Activated CD4-positive, alpha-beta T cell treated with anti-CD3 and anti-CD28 coated beads, Interleukin-2, amount 50 U/mL, for 24 hours (primary cell): Measurements from ENCODE around the gene DERL3.

Experiments
- DNase-seq, 2 donors: peaks; one replicate each; pipeline ENCODE4 v3.0.0-alpha.2; 2020; ENCODE audit warnings: low read depth in 1 of 2, low spot score in 1 of 2

The DERL3 gene

GRCh38 chr22:23832226-23833016, 6.4 kb downstream of the DERL3 start:
- no peak for DNase-seq

GRCh38 chr22:23831781-23832180, 7.0 kb downstream of the DERL3 start:
- no peak for DNase-seq

- no peak for DNase-seq
Observed at GRCh38 chr22:23831261-23831660, 7.5 kb downstream of the DERL3 start.

- no peak for DNase-seq
Observed at GRCh38 chr22:23829845-23830372, 8.9 kb downstream of the DERL3 start.

- DNase-seq, result no peak
Observed at GRCh38 chr22:23828800-23829680, 9.8 kb downstream of the DERL3 start.

- no peak for DNase-seq
Observed at GRCh38 chr22:23827351-23827995, 11.3 kb downstream of the DERL3 start.

- no peak for DNase-seq
Observed at GRCh38 chr22:23826510-23827350, 12.1 kb downstream of the DERL3 start.

- no peak for DNase-seq
Observed at GRCh38 chr22:23825246-23825905, 13.4 kb downstream of the DERL3 start.

GRCh38 chr22:23824476-23825245, 14.1 kb downstream of the DERL3 start:
- no peak for DNase-seq

- DNase-seq, result no peak
Observed at GRCh38 chr22:23823331-23823791, 15.4 kb downstream of the DERL3 start.

GRCh38 chr22:23822101-23822671, 16.6 kb downstream of the DERL3 start:
- no peak for DNase-seq

- no peak for DNase-seq
Observed at GRCh38 chr22:23820748-23821211, 18.0 kb downstream of the DERL3 start.

- DNase-seq, result no peak
Observed at GRCh38 chr22:23818541-23818940, 20.3 kb downstream of the DERL3 start.

- no peak for DNase-seq
Observed at GRCh38 chr22:23817146-23817545, 21.7 kb downstream of the DERL3 start.

GRCh38 chr22:23816156-23816976, 22.4 kb downstream of the DERL3 start:
- DNase-seq, result no peak

- DNase-seq, result no peak
Observed at GRCh38 chr22:23815541-23816155, 23.2 kb downstream of the DERL3 start.

- DNase-seq, result no peak
Observed at GRCh38 chr22:23812378-23812777, 26.4 kb downstream of the DERL3 start.
